Keratinocyte (primary cell): ENCODE results near the gene CUEDC1. TPM values are rescaled to one million over a fixed set of nuclear protein-coding genes. Genes with fewer than 3 reads are reported as not detected.

ENCODE experiments used
- DNase-seq: peaks from one replicate; pipeline ENCODE4 v3.0.0-alpha.2; 2011; ENCODE audit warnings: low read depth, missing footprints, low spot score
- FAIRE-seq: peaks from 2 replicates; lab custom pipeline; 2011; peaks lifted over from hg19 to GRCh38; lab: Jason Lieb, UNC
- H2AFZ ChIP-seq: 2 replicates; pipeline ENCODE4 v1.6.0; 2012; ENCODE audit warnings: low read length, control low read depth, inconsistent platforms; ENCODE audit not compliant: control insufficient read depth
- H3K27ac ChIP-seq: 2 replicates; pipeline ENCODE4 v1.5.1; 2011; ENCODE audit warnings: low read length; ENCODE audit not compliant: control insufficient read depth, insufficient read depth
- H3K27me3 ChIP-seq: 3 replicates; pipeline ENCODE4 v1.6.0; 2011; ENCODE audit warnings: low read length; ENCODE audit not compliant: control insufficient read depth, insufficient read depth; ENCODE audit errors: extremely low read depth
- H3K36me3 ChIP-seq, 2 experiments: 2 replicates in 1 of 2; 3 replicates in 1 of 2; pipeline ENCODE4 v1.5.1; 2011; ENCODE audit warnings: low read length in 2 of 2, mild to moderate bottlenecking in 1 of 2; ENCODE audit not compliant: control insufficient read depth in 2 of 2, insufficient read depth in 2 of 2; ENCODE audit errors: extremely low read depth in 1 of 2
- H3K4me1 ChIP-seq: 3 replicates; pipeline ENCODE4 v1.5.1; 2011; ENCODE audit warnings: low read length; ENCODE audit not compliant: control insufficient read depth, insufficient read depth; ENCODE audit errors: extremely low read depth
- H3K4me2 ChIP-seq: 3 replicates; pipeline ENCODE4 v1.6.0; 2011; ENCODE audit warnings: low read depth, low read length; ENCODE audit not compliant: control insufficient read depth, insufficient read depth; ENCODE audit errors: extremely low read depth
- H3K4me3 ChIP-seq, 3 experiments: fragments of 200-600 bp in 1 of 3; sonication (generic) in 1 of 3; 2 replicates in 2 of 3; 3 replicates in 1 of 3; pipeline ENCODE4 v1.5.1; 2011 to 2016; ENCODE audit warnings: low read length in 3 of 3, mild to moderate bottlenecking in 3 of 3, control low read depth in 2 of 3, inconsistent platforms in 1 of 3, low read depth in 1 of 3, mixed read lengths in 1 of 3, mixed run types in 1 of 3, moderate library complexity in 1 of 3; ENCODE audit not compliant: control insufficient read depth in 2 of 3, insufficient read depth in 2 of 3; ENCODE audit errors: extremely low read depth in 1 of 3
- H3K79me2 ChIP-seq: 2 replicates; pipeline ENCODE4 v1.6.0; 2012; ENCODE audit warnings: low read length; ENCODE audit not compliant: control insufficient read depth, insufficient read depth
- H3K9ac ChIP-seq: 3 replicates; pipeline ENCODE4 v1.6.0; 2011; ENCODE audit warnings: low read length; ENCODE audit not compliant: control insufficient read depth, insufficient read depth; ENCODE audit errors: extremely low read depth
- H3K9me1 ChIP-seq: 3 replicates; pipeline ENCODE4 v1.6.0; 2011; ENCODE audit warnings: low read length; ENCODE audit not compliant: control insufficient read depth, insufficient read depth; ENCODE audit errors: extremely low read depth
- H3K9me3 ChIP-seq: 2 replicates; pipeline ENCODE4 v1.5.1; 2012; ENCODE audit warnings: low read depth, low read length; ENCODE audit not compliant: control insufficient read depth
- H4K20me1 ChIP-seq: 3 replicates; pipeline ENCODE4 v1.6.0; 2011; ENCODE audit warnings: low read length; ENCODE audit not compliant: control insufficient read depth, insufficient read depth; ENCODE audit errors: extremely low read depth
- EZH2 ChIP-seq: IDR thresholded peaks from one replicate; pipeline ENCODE4 v1.6.1; 2012; ENCODE audit warnings: inconsistent platforms, mild to moderate bottlenecking, low read length, moderate library complexity
- dilution Hi-C: fragments of 300-500 bp; cut with MboI; formaldehyde crosslinking; loops from one replicate; pipeline ENCODE4 v1.7.0; 2020; ENCODE audit warnings: low sequenced_read_pairs; ENCODE audit not compliant: extremely low pct_ligation_motif_present
- polyA plus RNA-seq, 5 experiments: library from polyadenylated mRNA; depleted of rRNA in 3 of 5; stranded (reverse) in 3 of 5; stranded (forward) in 1 of 5; unstranded in 1 of 5; fragments of >200 nt; gene quantifications; 1 replicate in 1 of 5; 2 replicates in 3 of 5; 3 replicates in 1 of 5; pipeline versions ENCODE4 v1.2.1 to v1.2.3, GENCODE V29; 2011 to 2012; ENCODE audit warnings: missing spikeins in 2 of 5, low read depth in 1 of 5, low replicate concordance in 1 of 5
- TF ChIP-seq, protein P1 (sequence below), 3 experiments: IDR thresholded peaks in 1 of 3; conservative IDR thresholded peaks in 1 of 3; optimal IDR thresholded peaks in 1 of 3; 2 replicates in 2 of 3; 3 replicates in 1 of 3; pipeline versions ENCODE3 to v1.5.1; 2011; ENCODE audit warnings: low read length in 3 of 3, mild to moderate bottlenecking in 3 of 3, moderate library complexity in 2 of 3, control low read depth in 1 of 3, inconsistent platforms in 1 of 3; ENCODE audit not compliant: insufficient read depth in 2 of 3; ENCODE audit errors: extremely low read depth in 1 of 3

CUEDC1 gene
- polyA plus RNA-seq, 1 donor (not counting 4 experiments of a cell fraction or from before 2014, with no cell fraction given) = 12.9 TPM

DNA sequence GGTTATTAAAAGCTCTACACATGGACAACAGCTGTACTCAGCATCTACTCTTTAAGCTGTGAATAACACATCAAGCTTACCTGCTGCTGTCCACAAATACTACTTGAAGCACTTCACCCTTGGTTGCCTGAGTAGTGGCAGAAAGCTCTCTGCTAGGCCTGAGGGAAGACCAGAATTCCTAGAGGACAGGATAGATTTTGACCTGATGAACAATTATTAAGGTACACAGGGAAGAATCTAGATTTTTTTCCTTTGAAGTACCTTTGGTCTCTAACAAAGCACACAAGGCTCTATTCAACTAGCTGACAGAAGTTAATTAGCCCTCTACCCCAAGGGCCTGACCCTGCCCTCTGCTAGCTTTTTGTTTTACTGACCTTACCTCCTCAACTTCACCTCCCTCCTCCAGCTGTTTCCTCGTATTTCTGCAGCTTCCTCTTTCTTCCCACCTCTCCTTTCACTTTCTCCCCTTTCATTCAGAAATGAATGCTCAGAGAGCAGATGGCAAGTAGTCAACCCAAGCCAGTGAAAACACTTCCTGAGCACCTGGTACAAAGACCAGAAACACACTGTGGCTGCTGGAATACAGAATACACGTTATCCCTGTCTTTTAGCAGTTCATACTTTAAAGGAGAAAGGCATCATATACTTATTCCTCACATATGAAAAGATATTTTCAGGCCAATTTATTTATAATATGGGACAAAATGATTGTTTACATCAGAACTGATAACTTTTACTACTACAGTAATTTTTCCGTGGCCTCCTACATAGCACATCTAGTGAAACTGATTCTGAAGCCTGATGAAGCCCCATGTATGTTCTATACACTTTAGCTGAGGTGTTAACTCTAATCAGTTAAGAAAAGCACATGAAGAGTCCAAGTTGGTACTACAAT is 38.5 kb upstream of the CUEDC1 start:
- Histone ChIP-seq H3K4me3 (no peak overlapping the region), H3K4me1 (peaks cover 4% of the 10 kb centered on the region), H2AFZ (no peak overlapping the region), H3K9ac (no peak overlapping the region), H4K20me1 (no peaks in the 10 kb centered on the region), H3K4me2 (no peak overlapping the region), H3K79me2 (peaks cover 3% of the 10 kb centered on the region), H3K9me1 (no peaks in the 10 kb centered on the region), H3K36me3 (peaks cover 3 to 23% of the 10 kb centered on the region in 2 experiments), H3K27me3 (no peaks in the 10 kb centered on the region), H3K27ac (no peak overlapping the region), H3K9me3 (no peaks in the 10 kb centered on the region)
- dilution Hi-C loops = no loop called here
- FAIRE-seq (no peak), DNase-seq (no peak)
- TF ChIP-seq, protein P1, sequence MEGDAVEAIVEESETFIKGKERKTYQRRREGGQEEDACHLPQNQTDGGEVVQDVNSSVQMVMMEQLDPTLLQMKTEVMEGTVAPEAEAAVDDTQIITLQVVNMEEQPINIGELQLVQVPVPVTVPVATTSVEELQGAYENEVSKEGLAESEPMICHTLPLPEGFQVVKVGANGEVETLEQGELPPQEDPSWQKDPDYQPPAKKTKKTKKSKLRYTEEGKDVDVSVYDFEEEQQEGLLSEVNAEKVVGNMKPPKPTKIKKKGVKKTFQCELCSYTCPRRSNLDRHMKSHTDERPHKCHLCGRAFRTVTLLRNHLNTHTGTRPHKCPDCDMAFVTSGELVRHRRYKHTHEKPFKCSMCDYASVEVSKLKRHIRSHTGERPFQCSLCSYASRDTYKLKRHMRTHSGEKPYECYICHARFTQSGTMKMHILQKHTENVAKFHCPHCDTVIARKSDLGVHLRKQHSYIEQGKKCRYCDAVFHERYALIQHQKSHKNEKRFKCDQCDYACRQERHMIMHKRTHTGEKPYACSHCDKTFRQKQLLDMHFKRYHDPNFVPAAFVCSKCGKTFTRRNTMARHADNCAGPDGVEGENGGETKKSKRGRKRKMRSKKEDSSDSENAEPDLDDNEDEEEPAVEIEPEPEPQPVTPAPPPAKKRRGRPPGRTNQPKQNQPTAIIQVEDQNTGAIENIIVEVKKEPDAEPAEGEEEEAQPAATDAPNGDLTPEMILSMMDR (optimal IDR thresholded peaks at IDR 0.05 in 1 of 3, IDR thresholded peaks at IDR 0.05 in 1 of 3, conservative IDR thresholded peaks at IDR 0.05 in 1 of 3; ENCODE audit: extremely low read depth in 1 of 3, insufficient read depth in 2 of 3, low read length in 3 of 3) = no peak
- TF ChIP-seq EZH2 = no peak

- Histone ChIP-seq H3K4me3 (no peak overlapping the region), H3K9me3 (no peaks in the 10 kb centered on the region), H3K79me2 (peaks cover 11% of the 10 kb centered on the region), H4K20me1 (no peaks in the 10 kb centered on the region), H3K4me2 (no peak overlapping the region), H3K9ac (no peak overlapping the region), H3K9me1 (no peaks in the 10 kb centered on the region), H3K27ac (no peak overlapping the region), H3K36me3 (peaks cover 0 to 12% of the 10 kb centered on the region in 2 experiments), H2AFZ (no peak overlapping the region), H3K4me1 (peaks cover 7% of the 10 kb centered on the region), H3K27me3 (no peaks in the 10 kb centered on the region)
- no peak for TF ChIP-seq EZH2
- TF ChIP-seq, protein P1 (optimal IDR thresholded peaks at IDR 0.05 in 1 of 3, IDR thresholded peaks at IDR 0.05 in 1 of 3, conservative IDR thresholded peaks at IDR 0.05 in 1 of 3; ENCODE audit: extremely low read depth in 1 of 3, insufficient read depth in 2 of 3, low read length in 3 of 3) = no peak
- FAIRE-seq (no peak), DNase-seq (no peak)
- dilution Hi-C loops = no loop called here
These were observed 36.3 kb upstream of the CUEDC1 start for GRCh38 chr17:57991537-57991936.
